NCI-H1436 (cell line): ENCODE results near the gene RIPPLY3.

Experiments used
- DNase-seq: peaks from one replicate; lab custom pipeline; 2025; lab: John Stamatoyannopoulos, UW

RIPPLY3 gene

DNA sequence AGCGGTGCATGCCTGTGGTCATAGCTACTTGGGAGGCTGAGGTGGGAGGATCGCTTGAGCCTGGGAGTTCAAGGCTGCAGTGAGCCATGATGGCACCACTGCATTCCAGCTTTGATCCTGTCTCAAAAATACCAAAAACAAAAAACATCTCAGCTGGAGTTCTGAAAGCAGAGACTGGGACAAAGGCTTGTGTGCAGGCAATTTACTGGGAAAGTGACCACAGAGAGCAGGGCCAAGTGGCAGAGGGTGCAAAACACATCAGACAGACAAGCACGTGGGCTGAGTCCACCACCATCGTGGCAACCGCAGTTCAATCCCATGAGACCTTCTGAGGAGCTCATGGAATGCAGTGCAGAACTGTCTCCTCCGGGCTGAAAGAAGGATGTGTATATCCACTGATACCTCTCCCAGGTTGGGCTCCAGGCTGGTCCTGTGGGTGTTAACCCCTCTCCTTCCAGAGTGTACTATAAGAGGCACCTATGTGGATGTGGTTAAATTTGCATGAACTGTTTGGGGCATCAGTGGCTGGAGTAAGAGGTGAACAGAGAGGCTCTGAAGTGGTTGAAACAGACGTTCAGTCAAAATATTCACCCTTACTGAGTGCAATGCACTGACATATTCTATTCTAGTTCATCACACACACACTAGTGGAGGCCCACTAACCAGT, 55.6 kb downstream of the RIPPLY3 start:
- no peak for DNase-seq

DNA sequence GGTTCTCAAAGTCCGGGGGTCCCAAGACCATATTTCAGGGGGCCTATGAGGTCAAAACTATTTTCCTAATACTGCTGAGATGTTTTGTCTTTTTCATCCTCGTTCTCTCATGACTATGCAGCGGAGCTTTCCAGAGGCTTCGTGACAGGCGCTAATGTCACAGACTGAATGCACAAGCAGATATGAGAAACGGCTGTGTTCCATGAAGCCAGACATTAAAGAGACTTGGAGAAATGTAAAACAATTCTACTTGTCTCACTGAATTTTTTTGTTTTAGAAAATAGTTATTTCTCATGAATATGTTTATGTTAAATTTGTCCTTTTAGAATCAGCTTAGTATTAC, 56.1 kb downstream of the RIPPLY3 start:
- no peak for DNase-seq

GRCh38 chr21:37063433-37063832, 56.9 kb downstream of the RIPPLY3 start:
- DNase-seq: no peak

DNA sequence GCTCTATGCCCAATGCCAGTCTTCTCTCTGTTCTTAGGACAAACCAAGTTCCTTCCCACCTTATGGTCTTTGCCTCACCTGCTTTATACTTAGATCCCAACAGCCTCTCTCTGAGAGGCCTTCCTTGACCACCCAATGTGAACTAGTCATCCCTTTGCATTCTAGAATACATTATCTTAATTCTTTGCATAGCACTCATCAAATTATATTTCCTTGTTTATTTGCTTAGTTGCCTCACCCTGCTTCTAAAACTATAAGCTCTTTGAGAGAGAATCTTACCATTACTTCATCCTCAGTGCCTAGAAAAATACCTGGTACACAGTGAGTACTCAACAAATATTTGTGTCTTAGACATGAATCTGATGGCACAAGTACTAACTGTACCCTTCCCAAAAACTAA, 58.3 kb downstream of the RIPPLY3 start:
- no peak for DNase-seq

DNA sequence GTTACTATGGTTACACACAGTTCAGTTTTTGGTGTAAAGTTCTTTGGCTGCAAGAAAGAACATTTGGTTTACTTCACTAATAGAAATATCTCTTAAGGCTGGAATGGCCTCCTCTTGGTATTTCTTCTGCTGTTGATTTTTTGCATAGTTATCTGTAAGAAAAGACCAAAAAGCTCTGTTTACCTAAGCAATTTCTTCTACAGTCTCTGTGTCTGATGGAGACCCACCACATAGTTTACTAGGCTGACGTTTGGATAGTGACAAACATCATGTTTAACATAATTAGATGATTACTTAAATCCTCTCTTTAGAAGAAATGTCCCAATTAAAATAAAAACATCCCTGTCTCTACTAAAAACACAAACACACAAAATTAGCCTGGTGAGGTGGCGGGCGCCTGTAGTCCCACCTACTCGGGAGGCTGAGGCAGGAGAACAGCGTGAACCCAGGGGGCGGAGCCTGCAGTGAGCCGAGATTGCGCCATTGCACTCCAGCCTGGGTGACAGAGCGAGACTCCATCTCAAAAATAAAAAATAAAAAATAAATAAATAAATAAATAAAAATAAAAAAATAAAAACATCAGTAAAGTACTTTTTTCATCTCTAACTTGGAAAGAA, 59.2 kb downstream of the RIPPLY3 start:
- DNase-seq: no peak
